Measurements from ENCODE around the gene HPSE. TPM values are rescaled to one million over a fixed set of nuclear protein-coding genes. Genes with fewer than 3 reads are reported as not detected.

HPSE gene
- total RNA-seq, 4 donors from 2014 or later: 3.6 to 12.5 (median 8.5) TPM

DNA sequence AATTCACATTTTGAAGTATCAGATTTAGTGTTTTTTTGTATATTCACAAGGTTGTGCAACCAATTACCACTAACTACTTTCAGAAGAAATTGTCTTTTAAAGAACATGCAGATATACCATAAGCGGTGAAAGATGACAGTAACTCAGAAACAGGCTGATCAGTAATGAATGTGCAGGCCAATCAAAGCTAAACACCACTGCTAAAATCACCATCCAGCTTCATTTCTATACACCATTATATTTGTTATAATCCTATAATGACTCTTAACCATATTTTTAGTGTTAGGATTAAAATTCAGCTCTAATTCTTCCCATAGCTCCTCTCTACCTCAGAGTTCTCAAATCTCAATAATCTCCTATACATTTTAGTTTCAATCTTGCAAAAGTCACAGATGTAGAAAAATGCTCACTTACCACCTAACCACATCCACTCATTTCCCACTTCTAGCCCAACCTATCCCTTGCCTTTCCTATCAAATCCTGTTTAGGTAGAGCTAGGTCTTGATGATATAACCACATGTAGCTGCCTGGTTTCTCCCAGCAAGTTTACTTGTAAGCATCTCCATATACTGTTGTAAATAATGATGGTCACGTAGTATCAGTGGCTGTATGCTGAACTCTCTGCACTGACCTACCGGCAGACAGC is 66.7 kb downstream of the HPSE start:
- Histone ChIP-seq H3K36me3 (peaks cover 0 to 95% (median 0%) of the 10 kb centered on the region in 3 donors), H3K27me3 (no peaks in the 10 kb centered on the region), H3K9me3 (no peaks in the 10 kb centered on the region), H3K4me1 (no peaks in the 10 kb centered on the region), H3K4me3 (no peak overlapping the region), H3K27ac (no peak overlapping the region)
- no peak for DNase-seq
- TF ChIP-seq POLR2A (IDR thresholded peaks at IDR 0.05): no peak
- TF ChIP-seq, protein P1, sequence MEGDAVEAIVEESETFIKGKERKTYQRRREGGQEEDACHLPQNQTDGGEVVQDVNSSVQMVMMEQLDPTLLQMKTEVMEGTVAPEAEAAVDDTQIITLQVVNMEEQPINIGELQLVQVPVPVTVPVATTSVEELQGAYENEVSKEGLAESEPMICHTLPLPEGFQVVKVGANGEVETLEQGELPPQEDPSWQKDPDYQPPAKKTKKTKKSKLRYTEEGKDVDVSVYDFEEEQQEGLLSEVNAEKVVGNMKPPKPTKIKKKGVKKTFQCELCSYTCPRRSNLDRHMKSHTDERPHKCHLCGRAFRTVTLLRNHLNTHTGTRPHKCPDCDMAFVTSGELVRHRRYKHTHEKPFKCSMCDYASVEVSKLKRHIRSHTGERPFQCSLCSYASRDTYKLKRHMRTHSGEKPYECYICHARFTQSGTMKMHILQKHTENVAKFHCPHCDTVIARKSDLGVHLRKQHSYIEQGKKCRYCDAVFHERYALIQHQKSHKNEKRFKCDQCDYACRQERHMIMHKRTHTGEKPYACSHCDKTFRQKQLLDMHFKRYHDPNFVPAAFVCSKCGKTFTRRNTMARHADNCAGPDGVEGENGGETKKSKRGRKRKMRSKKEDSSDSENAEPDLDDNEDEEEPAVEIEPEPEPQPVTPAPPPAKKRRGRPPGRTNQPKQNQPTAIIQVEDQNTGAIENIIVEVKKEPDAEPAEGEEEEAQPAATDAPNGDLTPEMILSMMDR (IDR thresholded peaks at IDR 0.05): no peak
- 82 to 93% methylated on average over 3 of the region's 3 CpGs for WGBS, 2 donors
- intact Hi-C loops (cut with DNase I): no loop called here

DNA sequence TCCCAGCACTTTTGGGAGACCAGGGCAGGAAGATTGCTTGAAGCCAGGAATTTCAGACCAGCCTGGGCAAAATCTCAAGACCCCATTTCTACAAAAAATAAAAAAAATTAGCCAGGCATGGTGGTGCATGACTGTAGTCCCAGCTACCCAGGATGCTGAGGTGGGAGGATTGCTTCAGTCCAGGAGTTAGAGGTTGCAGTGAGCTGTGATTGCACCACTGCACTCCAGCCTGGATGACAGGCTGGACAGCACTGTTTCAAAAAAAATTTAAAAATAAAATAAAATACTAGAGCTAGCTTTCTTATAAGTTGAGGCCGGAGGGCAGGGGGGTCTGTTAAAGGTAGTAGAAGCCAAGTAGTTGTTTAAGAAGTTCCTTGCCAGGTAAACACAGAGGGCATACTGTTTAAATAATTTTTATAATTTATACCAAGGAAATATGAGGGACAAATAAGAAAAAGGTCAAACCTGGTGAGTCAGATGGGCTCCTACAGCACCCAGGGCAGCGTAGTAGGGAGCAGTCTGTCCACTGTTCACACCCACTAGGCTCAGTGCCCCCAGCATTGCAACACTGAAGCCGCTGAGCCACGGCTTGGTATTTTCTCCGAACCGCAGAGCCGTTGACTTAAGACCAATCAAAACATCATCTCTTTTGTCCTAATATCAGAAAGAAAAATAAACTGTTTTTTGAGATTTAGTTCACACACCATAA is 67.4 kb downstream of the HPSE start:
- H3K27ac ChIP-seq: no peak overlapping the region
- H3K4me3 ChIP-seq: no peak overlapping the region
- no peaks in the 10 kb centered on the region for H3K9me3 ChIP-seq
- H3K27me3 ChIP-seq: no peaks in the 10 kb centered on the region
- peaks cover 0 to 95% (median 0%) of the 10 kb centered on the region in 3 donors for H3K36me3 ChIP-seq
- intact Hi-C loops (cut with DNase I): no loop called here
- no peaks in the 10 kb centered on the region for H3K4me1 ChIP-seq
- DNase-seq: no peak
- TF ChIP-seq, protein P1 (IDR thresholded peaks at IDR 0.05): no peak
- TF ChIP-seq POLR2A (IDR thresholded peaks at IDR 0.05): no peak
- 60 to 67% methylated on average over 7 of the region's 7 CpGs for WGBS, 2 donors

DNA sequence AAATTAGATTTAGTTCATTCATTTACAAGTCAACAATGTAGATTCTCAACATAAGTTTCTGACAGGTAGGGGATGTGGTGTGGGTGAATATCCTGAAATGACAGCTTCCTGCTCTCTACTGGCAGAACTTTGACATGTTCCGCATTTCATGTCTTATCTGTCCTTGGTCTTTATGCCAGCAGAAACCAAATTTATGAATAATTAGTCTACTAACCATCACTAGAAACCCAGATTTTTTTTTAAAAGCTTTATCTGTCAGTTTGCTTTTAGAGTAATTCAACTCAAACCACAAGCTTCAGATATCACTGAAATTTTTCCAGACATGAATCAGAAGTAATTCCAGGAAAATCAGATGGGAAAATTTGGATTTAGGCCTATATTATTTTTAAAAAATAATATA is 68.0 kb downstream of the HPSE start:
- Histone ChIP-seq H3K9me3 (no peaks in the 10 kb centered on the region), H3K36me3 (peaks cover 0 to 95% (median 0%) of the 10 kb centered on the region in 3 donors), H3K4me3 (no peak overlapping the region), H3K27me3 (no peaks in the 10 kb centered on the region), H3K27ac (no peak overlapping the region), H3K4me1 (no peaks in the 10 kb centered on the region)
- intact Hi-C loops (cut with DNase I): no loop called here
- WGBS, 2 donors: 68 to 89% methylated on average over 1 of the region's 1 CpG
- DNase-seq: no peak
- TF ChIP-seq, protein P1 (IDR thresholded peaks at IDR 0.05): no peak
- no peak for TF ChIP-seq POLR2A (IDR thresholded peaks at IDR 0.05)

DNA sequence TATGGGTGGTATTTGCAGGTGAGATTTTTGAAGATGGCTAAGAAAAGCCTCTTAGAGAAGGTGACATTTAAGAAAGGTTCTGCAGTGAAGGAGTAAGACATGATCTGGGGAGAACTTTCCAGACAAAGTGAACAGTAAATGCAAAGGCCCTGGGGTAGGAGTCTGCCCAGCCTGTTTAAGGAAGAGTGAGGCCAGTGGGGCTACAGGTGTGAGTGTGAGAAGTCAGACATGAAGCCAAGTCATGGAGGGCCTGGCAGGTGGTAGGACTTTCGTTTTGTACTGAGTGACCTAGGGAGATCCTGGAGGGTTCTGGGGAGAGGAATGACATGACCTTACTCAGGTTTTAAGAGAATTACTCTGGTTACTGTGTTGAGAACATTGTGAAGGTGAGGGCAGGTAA is 71.5 kb downstream of the HPSE start:
- intact Hi-C loops (cut with DNase I): no loop called here
- no peak overlapping the region for H3K27ac ChIP-seq

DNA sequence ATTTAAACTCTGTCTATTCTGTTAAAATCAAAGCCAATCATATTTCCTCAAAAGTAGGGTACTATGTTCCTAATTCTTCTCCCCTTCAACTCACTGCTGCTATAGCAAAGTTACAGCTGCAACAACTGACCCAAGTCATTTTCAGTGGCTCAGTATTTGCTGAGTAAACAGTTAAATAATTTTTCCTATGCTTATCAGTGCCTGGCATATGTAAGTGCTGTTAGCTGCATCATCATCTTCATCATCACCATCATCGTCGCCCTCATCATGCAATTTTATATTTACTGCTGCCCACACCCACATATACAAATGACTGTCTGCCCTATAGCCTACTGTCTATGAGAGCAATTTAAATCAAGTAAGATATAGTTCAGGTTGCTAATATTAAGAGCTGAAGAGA is 72.0 kb downstream of the HPSE start:
- Histone ChIP-seq H3K4me1 (peaks cover 0 to 9% (median 5%) of the 10 kb centered on the region in 3 donors), H3K27me3 (no peaks in the 10 kb centered on the region), H3K36me3 (peaks cover 0 to 58% (median 0%) of the 10 kb centered on the region in 3 donors), H3K4me3 (no peak overlapping the region), H3K9me3 (no peaks in the 10 kb centered on the region), H3K27ac (no peak overlapping the region)
- TF ChIP-seq, protein P1 (IDR thresholded peaks at IDR 0.05): no peak
- no peak for TF ChIP-seq POLR2A (IDR thresholded peaks at IDR 0.05)
- WGBS, 2 donors: 87% methylated on average over 2 of the region's 2 CpGs
- intact Hi-C loops (cut with DNase I): no loop called here
- DNase-seq: no peak

More for the DNA sequence above, 71.5 kb downstream of the HPSE start:
- WGBS, 2 donors: 67 to 74% methylated on average over 1 of the region's 1 CpG
- no peak for DNase-seq
- H3K4me1 ChIP-seq: peaks cover 0 to 9% (median 5%) of the 10 kb centered on the region in 3 donors
- H3K9me3 ChIP-seq: no peaks in the 10 kb centered on the region
- H3K4me3 ChIP-seq: no peak overlapping the region
- no peak for TF ChIP-seq POLR2A (IDR thresholded peaks at IDR 0.05)
- TF ChIP-seq, protein P1 (IDR thresholded peaks at IDR 0.05): no peak
- no peaks in the 10 kb centered on the region for H3K27me3 ChIP-seq
- peaks cover 0 to 63% (median 0%) of the 10 kb centered on the region in 3 donors for H3K36me3 ChIP-seq
